Heart left ventricle (tissue), 16 donors: ENCODE results near the gene RUFY1. TPM values are rescaled to one million over a fixed set of nuclear protein-coding genes. Genes with fewer than 3 reads are reported as not detected.

Source experiments
- ATAC-seq, 4 donors: fragments of 200-7000 bp; cut with Tn5 transposase; one replicate each; pipeline ENCODE4 v1.9.1; 2020 to 2022; ENCODE audit warnings: moderate library complexity in 4 of 4, mild to moderate bottlenecking in 3 of 4, moderate number of reproducible peaks in 1 of 4
- DNase-seq, 5 donors: peaks; one replicate each; pipeline ENCODE4 v3.0.0-alpha.2; 2020
- H3K27ac ChIP-seq, 12 donors: fragments of 200-600 bp; sonication (generic) in 4 of 12; one replicate each; pipeline versions ENCODE4 v1.5.0 to v1.8.0; 2016 to 2022; ENCODE audit warnings: mild to moderate bottlenecking in 2 of 12
- H3K27me3 ChIP-seq, 9 donors: fragments of 200-600 bp; sonication (generic) in 2 of 9; one replicate each; pipeline versions ENCODE4 v1.5.1 to v1.8.0; 2016 to 2022; ENCODE audit warnings: mild to moderate bottlenecking in 3 of 9
- H3K36me3 ChIP-seq, 9 donors: fragments of 200-600 bp; sonication (generic) in 2 of 9; one replicate each; pipeline versions ENCODE4 v1.5.0 to v1.8.0; 2018 to 2022; ENCODE audit warnings: mild to moderate bottlenecking in 2 of 9
- H3K4me1 ChIP-seq, 12 donors: fragments of 200-600 bp; sonication (generic) in 4 of 12; one replicate each; pipeline versions ENCODE4 v1.5.0 to v1.8.0; 2016 to 2022; ENCODE audit warnings: mild to moderate bottlenecking in 3 of 12
- H3K4me3 ChIP-seq, 12 donors: fragments of 200-600 bp; sonication (generic) in 4 of 12; one replicate each; pipeline versions ENCODE4 v1.5.0 to v1.8.0; 2017 to 2022; ENCODE audit warnings: mild to moderate bottlenecking in 9 of 12, moderate library complexity in 4 of 12
- H3K9me3 ChIP-seq, 12 donors: fragments of 200-600 bp; sonication (generic) in 4 of 12; one replicate each; pipeline versions ENCODE4 v1.5.0 to v1.8.0; 2016 to 2022; ENCODE audit warnings: mild to moderate bottlenecking in 1 of 12
- POLR2A ChIP-seq, 2 donors: fragments of 450-650 bp; IDR thresholded peaks; one replicate each; pipeline ENCODE4 v1.6.1; 2017; ENCODE audit warnings: antibody characterized with exemption in 2 of 2, mild to moderate bottlenecking in 2 of 2, moderate library complexity in 2 of 2
- WGBS, 4 donors: extraction: QIAGEN DNeasy Blood & Tissue Kit in 2 of 4; methylation state at CpG; one replicate each; pipeline versions ENCODE4 v1.1.5 to v1.1.7; 2013 to 2018; 5-methylcytosine and 5-hydroxymethylcytosine counted together
- intact Hi-C, 10 donors: fragments of 100-400 bp; cut with DNase I; formaldehyde crosslinking; loops; one replicate each; pipeline versions ENCODE4 v1.11.1 to v1.14.2; 2022
- polyA plus RNA-seq, 2 donors: library from polyadenylated mRNA; stranded (reverse); fragments of 200-250 nt; gene quantifications; one replicate each; pipeline ENCODE4 v1.2.3, GENCODE V29; 2013
- total RNA-seq, 9 donors: library from RNA; depleted of rRNA in 2 of 9; stranded (reverse); fragments of >200 nt in 2 of 9; fragmentation: NEBNext Ultra II Directional in 3 of 9; extraction: Animal tissue kit (Norgen Biotek cat#: 25700) in 3 of 9; gene quantifications; one replicate each; pipeline versions ENCODE4 v1.1.0 to v1.2.4, GENCODE V29; 2016 to 2023
- TF ChIP-seq, protein P1 (sequence below), 12 donors: fragments of 200-600 bp; sonication (generic) in 4 of 12; IDR thresholded peaks; one replicate each; pipeline versions ENCODE4 v1.5.0 to v1.8.0; 2018 to 2022; ENCODE audit warnings: antibody characterized with exemption in 12 of 12, mild to moderate bottlenecking in 5 of 12
- donor health status: ischemic (EF 13 %, LVEDD 7.1; RV severe dilation, severe dysfunction).
- donor health status: healthy with polysubstance abuse.
- donor health status: DM: no; HTN: yes; CAD: no.
- donor health status: DM: no; HTN: no; CAD: no.
- donor health status: ischemic (EF 25% LVEDD 6.9; RV normal size, moderate dysfunction).
- donor health status: ischemic (EF 25% LVEDD 5.7; RV mildly dilated, moderate dysfunction).
- donor health status: healthy.
- donor health status: DM: yes; HTN: yes; CAD: no.
- donor health status: ischemic (EF 35%, LVEDD 5.7; RV mildly dilated, moderate dysfunction).
- donor health status: nonischemic (EF 11% LVEDD 7.7; RV severe dilation, severe dysfunction).
- donor health status: DM: yes; HTN: yes; CAD: no.
- donor health status: PGD.
- donor health status: ischemic (EF 29% LVEDD 5.4; RV normal size, mild dysfunction).
- donor health status: nonischemic (EF 23%, LVEDD 6.1; RV moderate dilation, normal function).

RUFY1 gene
- total and polyA plus RNA-seq, 11 donors, result 14.3 to 30.9 (median 24.2) TPM

DNA sequence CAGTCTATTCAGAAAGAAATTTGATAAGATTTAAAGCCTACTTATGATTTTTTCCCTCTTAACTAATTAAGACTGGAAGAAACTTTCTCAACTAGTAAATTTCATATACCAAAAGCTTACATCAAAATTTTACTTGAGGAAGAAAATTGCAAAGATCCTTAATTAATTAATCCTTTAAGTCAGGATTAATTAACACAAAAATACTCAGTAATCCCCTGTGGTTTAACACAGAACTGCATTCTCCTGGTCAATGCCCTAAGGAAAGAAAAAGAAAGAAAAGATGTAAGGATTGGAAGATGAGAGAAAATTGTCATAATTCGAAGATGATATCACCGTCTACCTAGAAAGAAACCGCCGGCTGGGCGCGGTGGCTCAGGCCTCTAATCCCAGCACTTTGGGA lies 17.3 kb upstream of the RUFY1 start:
- 80 to 96% (median 89%) methylated on average over 6 of the region's 6 CpGs for WGBS, 4 donors
- Histone ChIP-seq H3K27ac (no peak overlapping the region), H3K27me3 (peaks cover 0 to 7% (median 0%) of the 10 kb centered on the region in 9 donors), H3K36me3 (no peaks in the 10 kb centered on the region), H3K4me3 (no peak overlapping the region), H3K4me1 (peaks cover 0 to 12% (median 0%) of the 10 kb centered on the region in 12 donors), H3K9me3 (no peaks in the 10 kb centered on the region)
- DNase-seq (no peak), ATAC-seq (no peak)
- intact Hi-C loops, result no loop called here
- TF ChIP-seq, protein P1, sequence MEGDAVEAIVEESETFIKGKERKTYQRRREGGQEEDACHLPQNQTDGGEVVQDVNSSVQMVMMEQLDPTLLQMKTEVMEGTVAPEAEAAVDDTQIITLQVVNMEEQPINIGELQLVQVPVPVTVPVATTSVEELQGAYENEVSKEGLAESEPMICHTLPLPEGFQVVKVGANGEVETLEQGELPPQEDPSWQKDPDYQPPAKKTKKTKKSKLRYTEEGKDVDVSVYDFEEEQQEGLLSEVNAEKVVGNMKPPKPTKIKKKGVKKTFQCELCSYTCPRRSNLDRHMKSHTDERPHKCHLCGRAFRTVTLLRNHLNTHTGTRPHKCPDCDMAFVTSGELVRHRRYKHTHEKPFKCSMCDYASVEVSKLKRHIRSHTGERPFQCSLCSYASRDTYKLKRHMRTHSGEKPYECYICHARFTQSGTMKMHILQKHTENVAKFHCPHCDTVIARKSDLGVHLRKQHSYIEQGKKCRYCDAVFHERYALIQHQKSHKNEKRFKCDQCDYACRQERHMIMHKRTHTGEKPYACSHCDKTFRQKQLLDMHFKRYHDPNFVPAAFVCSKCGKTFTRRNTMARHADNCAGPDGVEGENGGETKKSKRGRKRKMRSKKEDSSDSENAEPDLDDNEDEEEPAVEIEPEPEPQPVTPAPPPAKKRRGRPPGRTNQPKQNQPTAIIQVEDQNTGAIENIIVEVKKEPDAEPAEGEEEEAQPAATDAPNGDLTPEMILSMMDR (IDR thresholded peaks at IDR 0.05), result no peak
- no peak for TF ChIP-seq POLR2A (IDR thresholded peaks at IDR 0.05)

DNA sequence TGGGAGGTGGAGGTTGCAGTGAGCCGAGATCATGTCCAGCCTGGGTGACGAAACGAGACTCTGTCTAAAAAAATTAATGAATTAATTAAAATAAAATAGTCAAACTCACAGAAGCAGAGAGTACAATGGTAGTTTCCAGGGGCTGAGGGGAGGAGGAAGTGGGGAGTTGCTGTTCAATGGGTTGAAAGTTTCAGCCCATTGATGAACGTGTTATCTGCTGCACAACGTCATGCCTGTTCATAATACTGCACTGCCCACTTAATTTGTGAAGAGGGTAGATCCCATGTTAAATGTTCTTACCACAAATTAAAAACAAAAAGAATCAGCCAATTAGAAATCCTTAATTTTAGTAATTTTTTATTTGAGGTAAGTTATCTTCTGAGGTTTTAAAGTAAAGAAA lies 16.4 kb upstream of the RUFY1 start:
- H3K36me3 ChIP-seq, result no peaks in the 10 kb centered on the region

DNA sequence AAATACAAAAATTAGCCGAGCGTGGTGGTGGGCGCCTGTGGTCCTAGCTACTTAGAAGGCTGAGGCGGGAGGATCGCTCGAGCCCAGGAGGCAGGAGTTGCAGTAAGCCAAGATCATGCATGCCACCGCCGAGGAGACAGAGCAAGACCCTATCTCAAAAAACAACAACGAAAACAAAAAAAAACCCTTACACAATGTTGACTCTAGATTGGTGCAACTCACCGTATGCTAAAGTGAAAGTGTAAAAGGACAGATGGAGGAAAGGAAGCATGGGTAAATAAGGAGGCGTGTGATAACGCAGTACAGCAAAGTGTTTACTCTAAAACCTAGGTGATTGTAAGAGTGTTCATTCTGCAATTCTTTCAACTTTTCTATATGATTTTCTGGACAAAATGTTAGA lies 15.9 kb upstream of the RUFY1 start:
- H3K27ac ChIP-seq, result no peak overlapping the region
- H3K27me3 ChIP-seq, result peaks cover 0 to 7% (median 0%) of the 10 kb centered on the region in 9 donors
- 85 to 93% (median 88%) methylated on average over 12 of the region's 12 CpGs for WGBS, 4 donors
- ATAC-seq (no peak), DNase-seq (no peak)
- H3K36me3 ChIP-seq, result no peaks in the 10 kb centered on the region
- H3K4me1 ChIP-seq, result peaks cover 0 to 12% (median 0%) of the 10 kb centered on the region in 12 donors
- no peaks in the 10 kb centered on the region for H3K9me3 ChIP-seq
- intact Hi-C loops, result no loop called here
- H3K4me3 ChIP-seq, result no peak overlapping the region
- no peak for TF ChIP-seq POLR2A (IDR thresholded peaks at IDR 0.05)
- TF ChIP-seq, protein P1 (IDR thresholded peaks at IDR 0.05), result no peak

More for the DNA sequence above, 16.4 kb upstream of the RUFY1 start:
- TF ChIP-seq POLR2A (IDR thresholded peaks at IDR 0.05), result no peak
- TF ChIP-seq, protein P1 (IDR thresholded peaks at IDR 0.05), result no peak
- 90 to 98% (median 95%) methylated on average over 5 of the region's 5 CpGs for WGBS, 4 donors
- H3K27ac ChIP-seq, result no peak overlapping the region
- H3K27me3 ChIP-seq, result peaks cover 0 to 7% (median 0%) of the 10 kb centered on the region in 9 donors
- H3K4me3 ChIP-seq, result no peak overlapping the region
- H3K4me1 ChIP-seq, result peaks cover 0 to 12% (median 0%) of the 10 kb centered on the region in 12 donors
- no peaks in the 10 kb centered on the region for H3K9me3 ChIP-seq
- intact Hi-C loops, result no loop called here
- DNase-seq (no peak), ATAC-seq (no peak)

DNA sequence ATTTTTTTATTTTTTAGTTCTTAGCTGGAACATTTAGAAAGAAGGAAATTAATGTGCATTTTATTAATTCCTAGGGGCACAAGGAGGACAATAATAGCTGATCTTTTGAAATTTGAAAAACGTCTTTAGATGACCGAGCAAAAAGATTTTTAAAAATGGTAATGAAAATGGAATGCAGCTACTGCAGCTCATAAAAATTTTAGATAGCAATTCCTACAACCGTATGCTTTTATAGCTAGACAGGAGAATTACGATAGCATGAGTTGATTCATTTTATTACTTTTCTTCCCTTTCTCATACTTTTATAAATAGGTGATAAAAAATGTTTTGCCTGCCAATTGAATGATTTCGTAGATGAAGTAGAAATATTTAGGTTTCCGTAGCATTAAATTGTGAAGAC lies 13.7 kb upstream of the RUFY1 start:
- no peak for ATAC-seq
- no peaks in the 10 kb centered on the region for H3K9me3 ChIP-seq
- intact Hi-C loops, result no loop called here
- H3K27me3 ChIP-seq, result peaks cover 0 to 4% (median 0%) of the 10 kb centered on the region in 9 donors
- WGBS, 4 donors, result 73 to 83% (median 78%) methylated on average over 6 of the region's 6 CpGs
- TF ChIP-seq POLR2A (IDR thresholded peaks at IDR 0.05), result no peak
- TF ChIP-seq, protein P1 (IDR thresholded peaks at IDR 0.05), result no peak
- no peak overlapping the region for H3K4me3 ChIP-seq
- H3K27ac ChIP-seq, result no peak overlapping the region
- DNase-seq, result no peak
- H3K4me1 ChIP-seq, result no peaks in the 10 kb centered on the region
- H3K36me3 ChIP-seq, result no peaks in the 10 kb centered on the region
